H1 (cell line): ENCODE data around the gene ASL. TPM values are rescaled to one million over a fixed set of nuclear protein-coding genes. Genes with fewer than 3 reads are reported as not detected.

Source experiments
- CTCF ChIA-PET: fragments of 300-600 bp; sonication (Branson Sonifier 250); formaldehyde crosslinking; loops from one replicate; lab custom pipeline; 2021; ENCODE audit not compliant: partially characterized antibody; lab: Charles Lee
- POLR2A ChIA-PET: fragments of 300-600 bp; sonication (Branson Sonifier 250); formaldehyde crosslinking; loops from one replicate; lab custom pipeline; 2021; ENCODE audit warnings: inconsistent platforms; ENCODE audit not compliant: partially characterized antibody; lab: Charles Lee
- DNase-seq, 2 experiments: peaks; one replicate each; pipeline versions ENCODE4 v3.0.0 to v3.0.0-alpha.2; 2010 to 2022; ENCODE audit warnings: low spot score in 2 of 2, low read depth in 1 of 2, mixed read lengths in 1 of 2
- FAIRE-seq: peaks from 2 replicates; lab custom pipeline; 2011; peaks lifted over from hg19 to GRCh38; lab: Jason Lieb, UNC
- H2AFZ ChIP-seq: 2 replicates; pipeline ENCODE4 v1.8.1; 2012; ENCODE audit warnings: low read length, inconsistent platforms
- H2AK5ac ChIP-seq: 2 replicates; pipeline ENCODE4 v1.6.1; 2013; ENCODE audit warnings: low read depth, low read length
- H2BK120ac ChIP-seq: replicated peaks from 2 replicates; pipeline ENCODE3; 2013; ENCODE audit warnings: low read depth, low read length, inconsistent platforms
- H2BK12ac ChIP-seq: 2 replicates; pipeline ENCODE4 v1.6.1; 2013; ENCODE audit warnings: low read depth, low read length
- H2BK15ac ChIP-seq: 2 replicates; pipeline ENCODE4 v1.6.1; 2013; ENCODE audit warnings: low read length
- H2BK20ac ChIP-seq: 2 replicates; pipeline ENCODE4 v1.6.1; 2013; ENCODE audit warnings: low read length
- H2BK5ac ChIP-seq: 2 replicates; pipeline ENCODE4 v1.6.1; 2013; ENCODE audit warnings: low read depth, low read length
- H3K14ac ChIP-seq: 2 replicates; pipeline ENCODE4 v1.6.1; 2013; ENCODE audit warnings: inconsistent platforms; ENCODE audit not compliant: insufficient read length
- H3K18ac ChIP-seq: 2 replicates; pipeline ENCODE4 v1.6.1; 2013; ENCODE audit warnings: low read length; ENCODE audit errors: extremely low read depth
- H3K23ac ChIP-seq: 2 replicates; pipeline ENCODE4 v1.6.1; 2013; ENCODE audit warnings: inconsistent platforms; ENCODE audit not compliant: insufficient read length
- H3K23me2 ChIP-seq: 2 replicates; pipeline ENCODE4 v1.6.1; 2013; ENCODE audit warnings: low read depth, low read length
- H3K27ac ChIP-seq: 2 replicates; pipeline ENCODE4 v1.6.1; 2011; ENCODE audit warnings: low read depth, low read length, inconsistent platforms
- H3K27me3 ChIP-seq, 4 experiments: replicated peaks in 1 of 4; 1 replicate in 1 of 4; 2 replicates in 3 of 4; pipeline versions ENCODE4 v1.6.1 to v1.8.1; 2011 to 2013; ENCODE audit warnings: low read length in 3 of 4, mild to moderate bottlenecking in 3 of 4, inconsistent platforms in 2 of 4, mixed read lengths in 2 of 4, moderate library complexity in 1 of 4; ENCODE audit not compliant: control insufficient read depth in 3 of 4, insufficient read depth in 3 of 4; ENCODE audit errors: extremely low read depth in 1 of 4
- H3K36me3 ChIP-seq, 4 experiments: 2 replicates each; pipeline versions ENCODE4 v1.6.1 to v1.8.1; 2011 to 2013; ENCODE audit warnings: mild to moderate bottlenecking in 4 of 4, low read length in 3 of 4, moderate library complexity in 2 of 4, control low read depth in 1 of 4, inconsistent platforms in 1 of 4; ENCODE audit not compliant: insufficient read depth in 4 of 4, control insufficient read depth in 2 of 4
- H3K4ac ChIP-seq: replicated peaks from 2 replicates; pipeline ENCODE3; 2013; ENCODE audit warnings: low read length, low read depth, mixed read lengths, inconsistent platforms; ENCODE audit not compliant: insufficient read length
- H3K4me1 ChIP-seq, 4 experiments: replicated peaks in 1 of 4; 1 replicate in 1 of 4; 2 replicates in 3 of 4; pipeline versions ENCODE4 v1.6.1 to v1.8.1; 2011 to 2013; ENCODE audit warnings: low read length in 3 of 4, inconsistent platforms in 2 of 4, mixed read lengths in 1 of 4; ENCODE audit not compliant: insufficient read depth in 4 of 4, control insufficient read depth in 3 of 4
- H3K4me2 ChIP-seq, 2 experiments: 2 replicates each; pipeline versions ENCODE4 v1.6.1 to v1.8.1; 2011 to 2013; ENCODE audit warnings: low read depth in 2 of 2, low read length in 2 of 2, control low read depth in 1 of 2, inconsistent platforms in 1 of 2, mild to moderate bottlenecking in 1 of 2; ENCODE audit not compliant: insufficient read depth in 1 of 2
- H3K4me3 ChIP-seq, 4 experiments: fragments of 200-600, 300-600 bp in 1 of 4; sonication (generic), shearing (Covaris generic), sonication (Bioruptor Twin) in 1 of 4; 2 replicates each; pipeline versions ENCODE4 v1.5.1 to v1.8.1; 2011 to 2016; ENCODE audit warnings: low read length in 4 of 4, low read depth in 3 of 4, control low read depth in 2 of 4, inconsistent platforms in 2 of 4, mild to moderate bottlenecking in 2 of 4, mixed read lengths in 1 of 4, moderate library complexity in 1 of 4; ENCODE audit not compliant: insufficient read depth in 2 of 4; ENCODE audit errors: extremely low read depth in 1 of 4
- H3K56ac ChIP-seq: replicated peaks from 2 replicates; pipeline ENCODE3; 2013; ENCODE audit warnings: low read depth, mild to moderate bottlenecking, mixed read lengths, low read length, inconsistent platforms; ENCODE audit not compliant: insufficient read length
- H3K79me1 ChIP-seq: 2 replicates; pipeline ENCODE4 v1.6.1; 2013; ENCODE audit warnings: low read depth, low read length, control low read depth
- H3K79me2 ChIP-seq, 2 experiments: 2 replicates each; pipeline versions ENCODE4 v1.6.1 to v1.8.1; 2012 to 2013; ENCODE audit warnings: low read length in 2 of 2, mild to moderate bottlenecking in 2 of 2, inconsistent platforms in 1 of 2; ENCODE audit not compliant: insufficient read depth in 2 of 2, control insufficient read depth in 1 of 2
- H3K9ac ChIP-seq, 4 experiments: replicated peaks in 1 of 4; 1 replicate in 1 of 4; 2 replicates in 3 of 4; pipeline versions ENCODE4 v1.6.1 to v1.8.1; 2011 to 2013; ENCODE audit warnings: low read depth in 3 of 4, low read length in 3 of 4, control low read depth in 2 of 4, mild to moderate bottlenecking in 2 of 4, moderate library complexity in 2 of 4, inconsistent platforms in 1 of 4; ENCODE audit errors: extremely low read depth in 1 of 4
- H3K9me3 ChIP-seq, 2 experiments: 2 replicates each; pipeline versions ENCODE4 v1.6.1 to v1.8.1; 2012 to 2013; ENCODE audit warnings: mild to moderate bottlenecking in 2 of 2, moderate library complexity in 2 of 2, control low read depth in 1 of 2, inconsistent platforms in 1 of 2, low read depth in 1 of 2, low read length in 1 of 2, mixed read lengths in 1 of 2; ENCODE audit not compliant: insufficient read depth in 2 of 2
- H4K20me1 ChIP-seq, 2 experiments: replicated peaks in 1 of 2; 2 replicates each; pipeline versions ENCODE3 to v1.8.1; 2011 to 2013; ENCODE audit warnings: inconsistent platforms in 2 of 2, low read length in 2 of 2, mild to moderate bottlenecking in 1 of 2; ENCODE audit not compliant: insufficient read depth in 2 of 2, control insufficient read depth in 1 of 2
- H4K5ac ChIP-seq: 2 replicates; pipeline ENCODE4 v1.6.1; 2013; ENCODE audit warnings: low read length, low read depth, mixed read lengths, inconsistent platforms; ENCODE audit not compliant: insufficient read length
- H4K8ac ChIP-seq: 2 replicates; pipeline ENCODE4 v1.8.0; 2013; ENCODE audit warnings: mild to moderate bottlenecking, moderate library complexity, low read length, inconsistent platforms; ENCODE audit not compliant: insufficient read depth; ENCODE audit errors: extremely low read depth
- H4K91ac ChIP-seq: replicated peaks from 2 replicates; pipeline ENCODE3; 2013; ENCODE audit warnings: low read length, mixed read lengths, inconsistent platforms; ENCODE audit not compliant: insufficient read length
- ASH2L ChIP-seq: fragments of 200-600, 300-600 bp; sonication (generic); IDR thresholded peaks from one replicate; pipeline ENCODE4 v1.7.1; 2017; ENCODE audit warnings: low read length
- ATF3 ChIP-seq: IDR thresholded peaks from 2 replicates; pipeline ENCODE4 v1.6.1; 2011; ENCODE audit warnings: low read depth, mild to moderate bottlenecking, low read length; ENCODE audit not compliant: insufficient read depth
- JUN ChIP-seq: IDR thresholded peaks from 2 replicates; pipeline ENCODE4 v1.6.1; 2011; ENCODE audit warnings: low read depth, mild to moderate bottlenecking, improper control_type of control experiment, low read length
- RAD21 ChIP-seq, 2 experiments: IDR thresholded peaks in 1 of 2; conservative IDR thresholded peaks in 1 of 2; 2 replicates each; pipeline ENCODE4 v1.6.1; 2011; ENCODE audit warnings: low read depth in 2 of 2, low read length in 2 of 2, improper control_type of control experiment in 1 of 2, inconsistent platforms in 1 of 2, mild to moderate bottlenecking in 1 of 2, moderate library complexity in 1 of 2
- RNF2 ChIP-seq: fragments of 200-900, 300-1000 bp; sonication (generic); IDR thresholded peaks from 2 replicates; pipeline ENCODE4 v1.7.1; 2016; ENCODE audit warnings: borderline replicate concordance, low read depth, mild to moderate bottlenecking, antibody characterized with exemption, low read length; ENCODE audit not compliant: poor library complexity, severe bottlenecking; ENCODE audit errors: missing control alignments
- SIRT6 ChIP-seq: IDR thresholded peaks from one replicate; pipeline ENCODE4 v1.7.1; 2012; ENCODE audit warnings: low read length, inconsistent platforms
- TAF1 ChIP-seq: IDR thresholded peaks from 2 replicates; pipeline ENCODE4 v1.6.1; 2011; ENCODE audit warnings: mild to moderate bottlenecking, low read depth, low read length
- TAF7 ChIP-seq: optimal IDR thresholded peaks from 2 replicates; pipeline ENCODE3; 2011; ENCODE audit warnings: low read depth, mild to moderate bottlenecking, inconsistent platforms, low read length, moderate library complexity, borderline replicate concordance
- WGBS, 2 experiments: shearing (Covaris generic) in 1 of 2; methylation state at CpG; one replicate each; pipeline versions ENCODE4 v1.1.6 to v1.1.7; 2013 to 2015; ENCODE audit warnings: low lambda C conversion rate in 2 of 2, mixed read lengths in 2 of 2, inconsistent platforms in 1 of 2, low coverage in 1 of 2, missing lambda C conversion rate in 1 of 2; ENCODE audit not compliant: insufficient replicate concordance in 2 of 2, insufficient coverage in 1 of 2, insufficient read length in 1 of 2; ENCODE audit errors: extremely low coverage in 1 of 2, missing lambda C conversion rate in 1 of 2; 5-methylcytosine and 5-hydroxymethylcytosine counted together
- polyA plus RNA-seq, 7 experiments: library from polyadenylated mRNA; depleted of rRNA in 3 of 7; stranded (reverse) in 5 of 7; unstranded in 2 of 7; fragments of >200 nt in 5 of 7; fragments of 200-250 nt in 2 of 7; gene quantifications; 1 replicate in 5 of 7; 2 replicates in 1 of 7; 4 replicates in 1 of 7; pipeline versions ENCODE4 v1.2.1 to v1.2.3, GENCODE V29; 2011 to 2013; ENCODE audit warnings: missing spikeins in 2 of 7, mixed read lengths in 2 of 7
- total RNA-seq: library from RNA; stranded (reverse); fragmentation: NEBNext Ultra II Directional; extraction: Animal tissue kit (Norgen Biotek cat#: 25700); gene quantifications from 2 replicates; pipeline ENCODE4 v1.2.1, GENCODE V29; 2021

ASL gene
- total and polyA plus RNA-seq, 2 of the 8 experiments (the other 6 are each of a cell fraction or from before 2014, with no cell fraction given): 23.3 to 35.3 TPM

- Histone ChIP-seq H3K4ac (no peak overlapping the region), H4K8ac (no peak overlapping the region), H3K9me3 (no peaks in the 10 kb centered on the region), H3K4me2 (no peak overlapping the region), H2AK5ac (no peak overlapping the region), H3K56ac (no peak overlapping the region), H2BK120ac (no peak overlapping the region), H3K27ac (no peak overlapping the region), H3K4me1 (no peaks in the 10 kb centered on the region), H2BK12ac (no peak overlapping the region), H3K23ac (no peak overlapping the region), H2BK5ac (no peak overlapping the region), H3K23me2 (no peaks in the 10 kb centered on the region), H4K20me1 (no peaks in the 10 kb centered on the region), H3K4me3 (no peak overlapping the region), H2BK20ac (no peak overlapping the region), H3K18ac (no peak overlapping the region), H3K79me2 (no peaks in the 10 kb centered on the region), H3K79me1 (no peaks in the 10 kb centered on the region), H4K91ac (no peak overlapping the region), H2BK15ac (no peak overlapping the region), H2AFZ (no peak overlapping the region), H3K9ac (no peak overlapping the region), H4K5ac (no peak overlapping the region), H3K14ac (no peak overlapping the region), H3K36me3 (no peaks in the 10 kb centered on the region), H3K27me3 (no peaks in the 10 kb centered on the region)
- POLR2A ChIA-PET: interaction anchor here (1.0 kb wide), 1 partner anchor 15 kb away, joined by 3 read pairs; the partner anchor contains the start of gene ASL
- FAIRE-seq: no peak
- TF ChIP-seq JUN (no peak), ATF3 (no peak), TAF7 (no peak), TAF1 (no peak), RNF2 (no peak), ASH2L (no peak), RAD21 (IDR thresholded peaks at IDR 0.05 in 1 of 2, conservative IDR thresholded peaks at IDR 0.05 in 1 of 2; ENCODE audit: low read depth in 2 of 2, low read length in 2 of 2) (no peak), SIRT6 (no peak)
- 76% methylated on average over 1 of the region's 1 CpG; no CpG with 5 or more reads in 1 of the 2 experiments for WGBS, 2 experiments
- no peak for DNase-seq
- CTCF ChIA-PET: no interaction called here
Observed at GRCh38 chr7:66060796-66061195, 14.8 kb upstream of the ASL start.
